ENCODE results near the gene EBF3. TPM values are rescaled to one million over a fixed set of nuclear protein-coding genes. Genes with fewer than 3 reads are reported as not detected.

EBF3 gene
- total and polyA plus RNA-seq, 2 donors (not counting 3 experiments of a cell fraction or from before 2014, with no cell fraction given) = 0.92 to 2.7 TPM

DNA sequence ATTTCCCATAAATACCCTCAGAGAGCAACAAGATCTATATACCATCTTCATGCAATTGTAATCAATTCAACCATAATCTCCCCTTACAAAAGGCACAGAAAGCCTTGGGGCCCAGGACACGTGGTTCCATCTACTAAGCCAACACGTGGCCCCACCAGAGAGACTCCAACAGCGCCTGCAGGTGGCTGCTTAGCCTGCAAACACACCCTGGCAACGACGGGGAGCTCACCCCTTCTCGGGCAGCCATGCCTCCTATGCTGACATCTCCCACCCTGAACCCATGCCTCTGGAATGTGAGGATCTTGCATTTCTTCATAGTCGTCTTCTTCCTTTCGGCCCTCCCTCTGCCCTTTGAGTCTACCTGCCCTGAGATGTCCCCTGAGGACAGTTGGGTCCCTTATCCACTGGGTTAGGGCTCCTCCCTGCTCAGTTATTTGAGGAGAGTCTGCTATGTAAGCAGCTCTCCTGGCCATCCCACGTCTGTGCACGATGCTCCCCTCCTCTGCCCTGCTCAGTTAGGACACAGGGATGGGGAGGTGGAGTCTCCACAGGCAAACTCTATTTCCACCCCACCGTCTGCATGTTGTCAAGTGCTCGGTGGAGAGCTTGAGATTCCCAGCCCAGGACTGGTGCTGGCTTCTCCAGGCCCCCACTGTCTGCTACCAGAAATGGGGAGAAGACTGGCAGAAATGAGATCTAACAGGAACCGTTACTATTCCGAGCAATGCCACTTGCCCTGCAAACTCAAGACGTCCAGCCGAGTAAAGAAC lies 36.5 kb downstream of the EBF3 start:
- Histone ChIP-seq H4K20me1 (replicated peaks; ENCODE audit: control insufficient read depth, extremely low read depth, insufficient read depth, low read length) (no peaks in the 10 kb centered on the region), H3K4me2 (ENCODE audit: insufficient read depth, low read length) (no peak overlapping the region)
- intact Hi-C loops (cut with micrococcal nuclease) = no loop called here

More for the DNA sequence above, 36.5 kb downstream of the EBF3 start:
- TF ChIP-seq, protein P1, sequence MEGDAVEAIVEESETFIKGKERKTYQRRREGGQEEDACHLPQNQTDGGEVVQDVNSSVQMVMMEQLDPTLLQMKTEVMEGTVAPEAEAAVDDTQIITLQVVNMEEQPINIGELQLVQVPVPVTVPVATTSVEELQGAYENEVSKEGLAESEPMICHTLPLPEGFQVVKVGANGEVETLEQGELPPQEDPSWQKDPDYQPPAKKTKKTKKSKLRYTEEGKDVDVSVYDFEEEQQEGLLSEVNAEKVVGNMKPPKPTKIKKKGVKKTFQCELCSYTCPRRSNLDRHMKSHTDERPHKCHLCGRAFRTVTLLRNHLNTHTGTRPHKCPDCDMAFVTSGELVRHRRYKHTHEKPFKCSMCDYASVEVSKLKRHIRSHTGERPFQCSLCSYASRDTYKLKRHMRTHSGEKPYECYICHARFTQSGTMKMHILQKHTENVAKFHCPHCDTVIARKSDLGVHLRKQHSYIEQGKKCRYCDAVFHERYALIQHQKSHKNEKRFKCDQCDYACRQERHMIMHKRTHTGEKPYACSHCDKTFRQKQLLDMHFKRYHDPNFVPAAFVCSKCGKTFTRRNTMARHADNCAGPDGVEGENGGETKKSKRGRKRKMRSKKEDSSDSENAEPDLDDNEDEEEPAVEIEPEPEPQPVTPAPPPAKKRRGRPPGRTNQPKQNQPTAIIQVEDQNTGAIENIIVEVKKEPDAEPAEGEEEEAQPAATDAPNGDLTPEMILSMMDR (IDR thresholded peaks at IDR 0.05; ENCODE audit: extremely low read depth in 1 of 2, insufficient read depth in 1 of 2, low read depth in 1 of 2, low read length in 2 of 2) = no peak
- TF ChIP-seq FOS (IDR thresholded peaks at IDR 0.05; ENCODE audit: borderline replicate concordance, insufficient read depth, low read length) (no peak), POLR2AphosphoS5 (IDR thresholded peaks at IDR 0.05; ENCODE audit: insufficient read depth, low read depth, low read length) (no peak), GATA2 (IDR thresholded peaks at IDR 0.05; ENCODE audit: insufficient read depth, insufficient read length, low read depth, low read length) (no peak), POLR2A (IDR thresholded peaks at IDR 0.05; ENCODE audit: low read depth, low read length) (no peak), EZH2 (IDR thresholded peaks at IDR 0.05; ENCODE audit: borderline replicate concordance, low read depth, low read length, severe bottlenecking) (no peak), JUN (IDR thresholded peaks at IDR 0.05; ENCODE audit: borderline replicate concordance, insufficient read depth, insufficient read length, low read depth) (no peak), MYC (IDR thresholded peaks at IDR 0.05; ENCODE audit: low read depth, low read length) (no peak)
- TF ChIP-seq, protein P2, sequence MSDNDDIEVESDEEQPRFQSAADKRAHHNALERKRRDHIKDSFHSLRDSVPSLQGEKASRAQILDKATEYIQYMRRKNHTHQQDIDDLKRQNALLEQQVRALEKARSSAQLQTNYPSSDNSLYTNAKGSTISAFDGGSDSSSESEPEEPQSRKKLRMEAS (IDR thresholded peaks at IDR 0.05; ENCODE audit: insufficient read depth, insufficient read length) = no peak
- dilution Hi-C loops (cut with MboI; ENCODE audit: extremely low pct_ligation_motif_present, low sequenced_read_pairs) = no loop called here
- Histone ChIP-seq H3K4me3 (replicated peaks in 1 of 3; ENCODE audit: insufficient read depth in 1 of 3, low read depth in 1 of 3, low read length in 3 of 3) (no peak overlapping the region), H3K27me3 (ENCODE audit: control insufficient read depth in 2 of 2, insufficient read depth in 2 of 2, low read length in 2 of 2) (no peaks in the 10 kb centered on the region), H3K36me3 (ENCODE audit: control insufficient read depth in 2 of 2, extremely low read depth in 1 of 2, insufficient read depth in 2 of 2, low read length in 2 of 2) (no peaks in the 10 kb centered on the region), H3K4me1 (ENCODE audit: control insufficient read depth, extremely low read depth, insufficient read depth, low read length) (no peaks in the 10 kb centered on the region), H3K9me3 (replicated peaks; ENCODE audit: control insufficient read depth, insufficient read depth, low read length) (no peaks in the 10 kb centered on the region), H3K79me2 (ENCODE audit: control insufficient read depth, insufficient read depth, low read length) (no peaks in the 10 kb centered on the region), H2AFZ (ENCODE audit: low read depth, low read length) (no peak overlapping the region), H3K9ac (replicated peaks; ENCODE audit: extremely low read depth, insufficient read depth, low read length) (no peak overlapping the region), H3K27ac (ENCODE audit: insufficient read depth, low read depth, low read length) (no peak overlapping the region), H3K9me1 (replicated peaks; ENCODE audit: control insufficient read depth, extremely low read depth, insufficient read depth, low read length) (no peaks in the 10 kb centered on the region)
- FAIRE-seq (no peak), DNase-seq (ENCODE audit: low read depth, low spot score) (no peak)
- POLR2A ChIA-PET = no interaction called here
- BruUV-seq (replicated peaks) = no TSS peak
- CTCF ChIA-PET = no interaction called here
